Brain microvascular endothelial cell (primary cell): ENCODE results near the gene SLC17A8.
A peak's percentile ranks its signal among the peaks of the same experiment; 100 is the strongest.

ENCODE experiments used
- DNase-seq: peaks from one replicate; pipeline ENCODE4 v3.0.0-alpha.2; 2020
- H3K27ac ChIP-seq: fragments of 250-450 bp; sonication (Bioruptor Pico); 2 replicates; pipeline ENCODE4 v1.5.1; 2020; ENCODE audit warnings: mild to moderate bottlenecking, moderate library complexity
- H3K27me3 ChIP-seq: fragments of 250-450 bp; sonication (Bioruptor Pico); replicated peaks from 2 replicates; pipeline ENCODE4 v1.5.1; 2020; ENCODE audit warnings: mild to moderate bottlenecking
- H3K36me3 ChIP-seq: fragments of 250-450 bp; sonication (Bioruptor Pico); replicated peaks from 2 replicates; pipeline ENCODE4 v1.5.1; 2020; ENCODE audit warnings: mild to moderate bottlenecking
- H3K4me3 ChIP-seq: 2 replicates; pipeline ENCODE4 v1.5.1; 2011; ENCODE audit warnings: low read depth, mild to moderate bottlenecking, control low read depth, low read length, moderate library complexity
- CTCF ChIP-seq: IDR thresholded peaks from 2 replicates; pipeline ENCODE4 v1.5.1; 2011; ENCODE audit warnings: low read depth, mild to moderate bottlenecking, moderate library complexity, low read length, control low read depth, inconsistent platforms; ENCODE audit errors: missing control alignments
- in situ Hi-C: cut with HindIII; loops from 2 replicates; pipeline ENCODE4 v1.10.0; 2017; ENCODE audit warnings: low sequenced_read_pairs, low pct_ligation_motif_present

Gene SLC17A8

GRCh38 chr12:100384559-100384935 is 27.7 kb downstream of the SLC17A8 start:
- Histone ChIP-seq H3K27me3 (no peaks in the 10 kb centered on the region), H3K36me3 (no peaks in the 10 kb centered on the region), H3K4me3 (no peak overlapping the region), H3K27ac (no peak overlapping the region)
- DNase-seq, result no peak
- in situ Hi-C loops, result no loop called here
- TF ChIP-seq CTCF, result no peak

- no peak overlapping the region for H3K4me3 ChIP-seq
Measured at GRCh38 chr12:100388382-100388781, 31.5 kb downstream of the SLC17A8 start.

GRCh38 chr12:100391856-100392255 is 35.0 kb downstream of the SLC17A8 start:
- no peaks in the 10 kb centered on the region for H3K36me3 ChIP-seq
- TF ChIP-seq CTCF, result peak; percentile 13
- in situ Hi-C loops, result no loop called here
- H3K27me3 ChIP-seq, result no peaks in the 10 kb centered on the region
- no peak overlapping the region for H3K4me3 ChIP-seq
- H3K27ac ChIP-seq, result no peak overlapping the region
- DNase-seq, result no peak

More at GRCh38 chr12:100388382-100388781, 31.5 kb downstream of the SLC17A8 start:
- no peak for TF ChIP-seq CTCF
- Histone ChIP-seq H3K36me3 (no peaks in the 10 kb centered on the region), H3K27me3 (no peaks in the 10 kb centered on the region), H3K27ac (no peak overlapping the region)
- in situ Hi-C loops, result no loop called here
- no peak for DNase-seq

- no peak overlapping the region for H3K4me3 ChIP-seq
- no peak for TF ChIP-seq CTCF
- in situ Hi-C loops, result no loop called here
- no peaks in the 10 kb centered on the region for H3K36me3 ChIP-seq
- H3K27ac ChIP-seq, result no peak overlapping the region
- DNase-seq, result no peak
- no peaks in the 10 kb centered on the region for H3K27me3 ChIP-seq
Measured at GRCh38 chr12:100393200-100393599, 36.3 kb downstream of the SLC17A8 start.

GRCh38 chr12:100395811-100396210 is 38.9 kb downstream of the SLC17A8 start:
- H3K27me3 ChIP-seq, result no peaks in the 10 kb centered on the region
- no peak for DNase-seq
- no peak for TF ChIP-seq CTCF
- no peak overlapping the region for H3K4me3 ChIP-seq
- no peak overlapping the region for H3K27ac ChIP-seq
- no peaks in the 10 kb centered on the region for H3K36me3 ChIP-seq
- in situ Hi-C loops, result no loop called here

- Histone ChIP-seq H3K27me3 (no peaks in the 10 kb centered on the region), H3K36me3 (no peaks in the 10 kb centered on the region), H3K27ac (no peak overlapping the region), H3K4me3 (no peak overlapping the region)
- in situ Hi-C loops, result no loop called here
- DNase-seq, result no peak
- TF ChIP-seq CTCF, result no peak
Measured at GRCh38 chr12:100398307-100398706, 41.4 kb downstream of the SLC17A8 start.
